HG02885 (cell line): ENCODE results near the gene ZBTB40.

Experiments
- ATAC-seq: cut with Tn5 transposase; IDR thresholded peaks from one replicate; pipeline ENCODE4 v1.9.1; 2021; ENCODE audit warnings: mild to moderate bottlenecking; ENCODE audit not compliant: unreplicated experiment, poor library complexity

The ZBTB40 gene

GRCh38 chr1:22500058-22500457, 48.4 kb downstream of the ZBTB40 start:
- no peak for ATAC-seq

- no peak for ATAC-seq
Observed at GRCh38 chr1:22500471-22500870, 48.8 kb downstream of the ZBTB40 start.

GRCh38 chr1:22502202-22502601, 50.6 kb downstream of the ZBTB40 start:
- no peak for ATAC-seq

DNA sequence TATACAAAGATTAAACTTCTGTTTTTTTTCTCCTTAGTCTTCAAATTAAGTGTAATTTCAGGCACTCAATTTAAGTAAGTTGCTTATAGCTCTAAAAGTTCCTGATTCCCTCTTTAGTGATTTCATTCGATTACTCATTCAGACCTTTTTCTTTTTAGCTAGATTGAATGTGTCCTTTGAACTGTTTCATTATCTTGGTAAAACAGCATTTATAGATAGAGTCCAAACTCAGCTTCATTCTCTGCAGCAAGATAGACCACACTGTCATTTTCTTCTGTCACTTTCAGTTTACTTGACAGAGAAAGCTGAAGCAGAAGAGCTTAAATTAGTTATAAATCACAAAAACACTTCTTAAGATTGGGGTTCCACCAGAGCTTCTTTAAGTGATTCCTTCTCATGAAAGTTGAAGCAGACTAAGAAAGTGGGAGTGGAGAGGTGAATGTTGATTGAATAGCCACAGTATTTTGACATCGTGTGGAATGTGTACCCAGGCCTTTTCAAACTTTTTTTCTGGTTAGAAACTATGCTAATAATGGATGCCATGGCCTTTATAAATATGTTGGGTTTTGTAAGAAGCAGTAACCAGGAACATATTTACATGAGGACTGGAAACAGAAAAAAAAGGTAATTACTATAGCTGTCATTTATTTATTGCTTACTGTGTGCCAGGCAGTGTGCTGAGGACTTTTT, 52.2 kb downstream of the ZBTB40 start:
- no peak for ATAC-seq

DNA sequence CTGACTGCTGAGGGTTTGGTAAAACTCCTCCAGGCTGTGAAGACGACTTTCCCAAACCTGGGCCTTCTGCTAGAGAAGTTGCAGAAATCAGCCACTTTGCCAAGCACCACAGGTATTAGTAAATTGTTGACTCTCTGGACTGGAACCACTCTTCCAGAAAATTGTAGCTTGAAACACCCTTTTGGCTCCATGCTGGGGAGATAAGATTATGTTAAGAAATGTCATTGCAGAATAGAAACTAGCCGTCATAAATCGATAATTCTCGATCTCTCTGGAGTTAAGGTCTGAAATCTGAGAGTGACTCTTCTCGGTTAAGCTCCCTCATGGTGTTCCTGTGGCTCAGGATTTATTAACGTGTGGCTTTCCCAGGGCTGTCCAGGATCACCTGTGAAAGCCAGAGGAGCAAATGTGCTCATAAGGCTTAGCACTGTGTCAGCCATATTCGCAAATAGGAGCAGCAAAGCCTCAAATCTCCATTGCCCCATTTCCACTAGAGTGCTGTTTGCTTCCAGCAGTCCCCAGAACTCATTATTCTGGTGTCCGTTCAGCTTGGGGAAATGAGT, 54.6 kb downstream of the ZBTB40 start:
- ATAC-seq, result no peak

DNA sequence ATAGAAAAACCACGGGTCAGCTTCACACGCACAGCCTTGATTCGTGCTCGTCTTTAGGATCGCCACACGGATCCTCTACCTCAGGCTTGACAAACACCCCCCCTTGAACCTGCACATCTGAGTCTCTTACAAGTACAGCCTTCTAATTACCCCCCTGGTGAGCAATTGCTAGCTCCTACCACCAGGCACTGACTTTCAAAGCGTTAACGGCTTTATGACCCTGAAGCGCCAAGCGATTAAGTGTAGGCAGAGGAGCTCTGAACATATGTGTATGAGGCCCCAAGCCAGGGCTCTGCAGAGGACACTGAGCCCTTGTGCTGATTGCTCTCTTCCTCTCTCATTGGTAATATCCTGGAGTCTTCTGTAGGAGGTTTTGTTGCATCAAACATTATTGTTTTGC, 55.9 kb downstream of the ZBTB40 start:
- no peak for ATAC-seq

DNA sequence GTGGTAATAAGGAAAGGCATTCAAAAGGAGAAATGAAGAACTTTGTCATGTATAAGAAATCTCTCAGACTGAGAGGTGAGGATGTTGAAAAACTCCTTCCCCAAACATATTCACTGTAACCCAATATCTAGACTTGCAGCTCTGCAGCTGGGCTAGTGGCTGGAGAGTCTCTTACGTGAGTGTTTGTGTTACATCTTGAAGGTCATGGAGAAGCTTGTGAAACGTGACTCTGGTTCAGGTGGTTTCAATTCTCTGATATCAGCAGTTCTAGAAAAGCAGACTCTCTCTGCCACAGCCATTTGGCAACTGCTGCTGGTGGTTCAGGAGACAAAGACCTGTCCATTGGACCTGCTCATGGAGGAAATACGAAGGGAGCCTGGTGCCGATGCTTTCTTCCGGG, 56.7 kb downstream of the ZBTB40 start:
- no peak for ATAC-seq

DNA sequence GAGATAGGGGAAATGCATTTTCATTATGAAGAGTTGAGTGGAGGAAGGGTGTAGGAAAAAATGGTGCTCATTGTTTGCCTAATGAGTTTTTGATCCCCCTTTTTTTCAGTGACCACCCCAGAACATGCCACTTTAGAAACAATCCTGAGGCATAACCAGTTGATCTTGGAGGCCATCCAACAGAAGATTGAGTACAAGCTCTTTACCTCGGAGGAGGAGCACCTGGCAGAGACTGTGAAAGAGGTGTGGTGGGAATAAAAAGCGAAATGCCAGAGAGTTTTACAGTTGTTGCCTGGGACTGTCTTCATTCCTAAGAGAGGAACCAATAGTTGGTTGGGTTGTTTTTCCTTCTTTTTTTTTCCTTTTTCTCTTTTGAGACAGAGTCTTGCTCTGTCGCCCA, 57.3 kb downstream of the ZBTB40 start:
- ATAC-seq, result no peak

DNA sequence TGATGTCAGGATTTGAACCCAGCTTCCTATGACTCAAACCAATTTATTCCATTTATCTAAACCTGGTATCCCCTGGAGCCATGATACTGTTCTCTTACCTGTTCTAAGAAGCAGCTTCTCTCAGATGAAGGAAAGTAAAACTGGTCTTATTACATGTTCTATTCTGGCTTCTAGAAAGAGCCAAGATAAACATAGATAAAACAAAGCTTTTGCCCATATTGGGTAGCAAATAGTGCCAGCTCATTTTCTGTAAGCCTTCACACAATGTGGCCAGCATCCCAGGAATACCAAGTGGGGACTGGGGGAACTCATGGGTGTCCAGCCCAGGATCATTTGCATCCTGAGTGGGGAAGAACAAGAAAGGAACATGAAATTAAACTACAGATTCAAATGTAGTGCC, 58.2 kb downstream of the ZBTB40 start:
- no peak for ATAC-seq

DNA sequence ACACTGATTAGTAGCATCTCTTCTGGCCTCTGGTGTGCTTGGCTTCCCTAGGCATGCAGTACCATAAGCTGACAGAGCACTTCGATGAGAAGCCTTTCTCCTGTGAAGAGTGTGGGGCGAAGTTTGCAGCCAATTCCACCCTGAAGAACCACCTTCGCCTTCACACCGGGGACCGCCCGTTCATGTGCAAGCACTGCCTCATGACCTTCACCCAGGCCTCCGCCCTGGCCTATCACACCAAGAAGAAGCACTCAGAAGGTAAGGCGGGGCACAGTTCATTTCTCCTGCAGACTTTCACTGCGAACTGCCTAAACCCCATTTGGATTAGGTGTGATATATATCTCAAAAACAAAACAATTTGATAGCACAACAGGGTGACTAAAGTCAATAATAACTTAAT, 61.2 kb downstream of the ZBTB40 start:
- no peak for ATAC-seq

GRCh38 chr1:22516906-22517571, 65.4 kb downstream of the ZBTB40 start:
- ATAC-seq, result no peak

- no peak for ATAC-seq
Observed at GRCh38 chr1:22517956-22518355, 66.3 kb downstream of the ZBTB40 start.

DNA sequence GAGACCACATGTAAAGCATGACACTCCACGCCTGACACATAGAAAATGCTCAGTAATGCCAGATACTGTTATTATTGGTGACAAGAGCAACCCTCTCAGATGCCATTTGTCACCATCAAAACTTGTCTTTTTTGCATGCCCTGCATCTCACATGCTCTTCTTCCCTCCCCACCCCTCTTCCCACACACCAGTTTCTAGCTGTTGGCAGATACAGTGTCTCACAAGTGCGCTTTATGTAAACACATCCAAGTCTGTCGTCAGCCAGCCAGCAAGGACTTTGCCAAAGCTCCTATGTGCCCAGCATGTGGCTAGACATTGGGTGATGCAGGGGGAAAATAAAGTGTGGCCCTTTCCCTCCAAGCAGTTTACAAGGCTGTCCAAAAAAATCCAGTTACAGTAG, 66.7 kb downstream of the ZBTB40 start:
- ATAC-seq, result no peak

DNA sequence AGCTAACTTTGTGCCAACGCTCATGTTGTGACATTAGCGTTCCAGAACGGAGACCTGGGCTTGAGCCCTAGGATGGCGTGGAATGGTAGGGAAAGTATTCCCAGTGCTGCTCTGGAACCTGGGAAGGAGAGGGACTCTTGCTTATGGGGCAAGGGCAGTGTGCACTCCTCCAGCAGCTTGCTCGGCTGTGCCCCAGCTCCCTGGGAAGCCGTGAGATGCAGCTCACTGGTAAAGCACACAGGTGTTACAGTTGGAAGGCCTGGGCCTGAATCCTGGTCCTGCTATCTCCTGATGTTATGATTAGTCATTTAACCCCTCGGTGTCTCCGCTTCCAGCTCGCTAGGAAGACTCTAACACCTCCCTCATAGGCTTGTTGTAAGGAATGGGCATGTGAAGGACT, 69.2 kb downstream of the ZBTB40 start:
- ATAC-seq, result no peak

- no peak for ATAC-seq
Observed at GRCh38 chr1:22521692-22522091, 70.0 kb downstream of the ZBTB40 start.

DNA sequence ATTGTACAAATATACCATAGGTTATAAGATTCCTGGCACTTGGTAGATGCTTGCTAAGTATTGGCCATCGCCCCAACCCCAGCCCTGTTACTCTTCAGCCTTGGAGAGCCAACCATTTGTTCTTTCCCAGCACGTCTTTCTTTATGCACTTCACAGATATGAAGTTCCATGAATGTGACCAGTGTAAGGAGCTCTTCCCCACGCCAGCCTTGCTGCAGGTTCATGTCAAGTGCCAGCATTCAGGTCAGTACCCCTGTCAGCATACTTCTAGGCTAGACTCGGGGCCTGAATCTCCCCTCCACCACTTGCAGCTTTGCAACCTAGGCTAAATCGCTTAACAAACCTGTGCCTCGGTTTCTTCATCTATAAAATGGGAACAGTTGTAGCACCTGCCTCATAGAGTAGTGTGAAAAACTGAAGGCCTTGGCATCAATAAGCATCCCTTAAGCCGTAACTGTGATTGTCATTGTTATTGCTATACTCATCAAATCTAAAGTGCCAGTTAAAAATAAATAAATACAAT, 70.6 kb downstream of the ZBTB40 start:
- ATAC-seq, result no peak

DNA sequence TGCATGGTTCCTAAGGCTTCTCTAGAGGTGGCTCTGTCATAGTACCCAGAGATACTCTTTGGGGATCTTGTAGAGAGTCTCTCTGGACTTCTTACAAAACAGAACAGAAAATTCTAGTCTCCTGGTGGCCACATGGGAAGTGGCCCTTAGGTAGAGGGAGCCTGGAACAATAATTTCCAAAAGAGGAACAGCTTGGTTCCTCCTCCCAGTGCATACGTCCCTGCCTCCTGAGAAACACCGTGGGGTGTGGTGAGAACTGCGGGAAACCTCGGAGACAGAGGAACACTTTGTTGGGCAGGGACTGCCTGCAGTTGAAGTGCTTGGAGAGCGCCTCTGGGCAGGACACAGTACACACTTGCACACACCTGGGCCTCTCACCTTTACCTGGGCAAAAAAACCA, 72.8 kb downstream of the ZBTB40 start:
- ATAC-seq, result no peak

- ATAC-seq, result no peak
Observed at GRCh38 chr1:22525211-22525610, 73.6 kb downstream of the ZBTB40 start.

- ATAC-seq, result no peak
Observed at GRCh38 chr1:22525646-22526045, 74.0 kb downstream of the ZBTB40 start.

DNA sequence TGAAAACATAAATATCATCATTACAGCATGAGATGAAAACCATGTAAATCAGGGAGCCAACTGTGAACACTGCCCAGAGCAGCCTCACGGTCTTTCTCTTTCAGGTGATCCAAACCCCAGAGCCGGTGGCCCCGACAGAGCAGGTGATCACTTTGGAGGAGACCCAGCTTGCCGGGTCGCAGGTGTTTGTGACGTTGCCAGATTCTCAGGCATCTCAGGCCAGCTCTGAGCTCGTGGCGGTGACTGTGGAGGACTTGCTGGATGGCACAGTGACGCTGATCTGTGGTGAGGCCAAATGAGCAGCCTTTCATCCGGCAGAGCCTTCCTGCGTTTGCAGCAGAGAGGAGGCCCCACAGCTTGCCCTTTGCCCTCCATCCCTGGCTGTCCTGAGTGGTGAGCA, 74.4 kb downstream of the ZBTB40 start:
- no peak for ATAC-seq

GRCh38 chr1:22526677-22527076, 75.0 kb downstream of the ZBTB40 start:
- ATAC-seq, result no peak

GRCh38 chr1:22527122-22527521, 75.5 kb downstream of the ZBTB40 start:
- ATAC-seq, result no peak
